NT2/D1 (cell line): ENCODE data around the gene NKAIN1.

Experiments
- SUZ12 ChIP-seq: IDR thresholded peaks from 2 replicates; pipeline ENCODE4 v1.6.1; 2011; ENCODE audit not compliant: insufficient read length, insufficient read depth; ENCODE audit errors: extremely low read depth
- YY1 ChIP-seq: IDR thresholded peaks from 2 replicates; pipeline ENCODE4 v1.6.1; 2011; ENCODE audit not compliant: insufficient read length, insufficient read depth
- ZNF274 ChIP-seq: IDR thresholded peaks from 2 replicates; pipeline ENCODE4 v1.6.1; 2011; ENCODE audit warnings: mild to moderate bottlenecking, low read depth, low read length

DNA sequence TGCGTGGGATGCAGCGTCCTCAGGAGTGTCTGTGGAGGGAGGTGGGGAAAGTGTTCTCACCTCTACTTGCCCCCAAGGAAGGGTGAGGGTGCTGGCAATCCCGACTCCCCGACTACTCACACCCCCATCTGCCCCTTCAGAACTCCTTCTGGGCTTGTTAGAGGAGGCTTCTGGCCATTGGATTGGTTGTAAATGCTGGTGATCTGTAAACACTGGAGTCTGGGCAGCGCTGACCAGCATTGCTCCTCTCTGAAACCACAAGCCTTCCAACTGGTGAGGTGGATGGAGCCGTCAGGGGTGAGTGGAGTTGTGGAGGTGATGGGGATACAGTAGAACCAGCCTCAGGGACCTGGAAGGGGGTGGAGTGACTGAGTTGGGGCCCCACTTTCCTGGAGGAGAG lies 59.3 kb downstream of the NKAIN1 start:
- TF ChIP-seq YY1 (no peak), ZNF274 (no peak), SUZ12 (no peak)
